Stimulated activated CD4-positive, alpha-beta T cell treated with anti-CD3 and anti-CD28 coated beads, Interleukin-1b, Interleukin-23, amount 100 ng/mL, for 1 hour (primary cell): ENCODE measurements around the gene TBC1D16.

Experiments
- DNase-seq, 2 donors: peaks; one replicate each; pipeline ENCODE4 v3.0.0-alpha.2; 2020; ENCODE audit warnings: low read depth in 2 of 2

Gene TBC1D16

GRCh38 chr17:79952265-79952877 is 83.3 kb downstream of the TBC1D16 start:
- DNase-seq = no peak

- DNase-seq = no peak
These were observed 84.1 kb downstream of the TBC1D16 start for GRCh38 chr17:79951361-79952264.

DNA sequence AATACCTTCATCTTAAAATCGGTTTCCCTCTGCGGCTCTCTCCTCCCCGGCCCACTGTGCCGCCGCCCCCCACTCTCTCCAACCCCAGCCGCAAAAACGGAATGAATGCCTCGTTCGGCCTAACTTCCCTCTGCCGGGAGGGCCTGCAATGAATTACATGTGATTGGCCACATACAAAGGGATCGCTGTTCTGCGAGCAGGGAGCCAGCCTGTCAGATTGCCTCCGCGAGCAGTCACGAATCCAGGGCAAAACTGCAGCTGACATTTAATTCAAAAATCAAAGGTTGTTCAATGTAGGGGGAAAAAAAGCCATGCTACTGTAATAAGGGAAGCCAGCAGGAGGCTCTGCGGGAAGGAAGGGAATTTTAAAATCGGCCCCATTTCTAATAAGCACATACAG is 84.9 kb downstream of the TBC1D16 start:
- DNase-seq = no peak

GRCh38 chr17:79950306-79950705 is 85.4 kb downstream of the TBC1D16 start:
- DNase-seq = no peak

DNA sequence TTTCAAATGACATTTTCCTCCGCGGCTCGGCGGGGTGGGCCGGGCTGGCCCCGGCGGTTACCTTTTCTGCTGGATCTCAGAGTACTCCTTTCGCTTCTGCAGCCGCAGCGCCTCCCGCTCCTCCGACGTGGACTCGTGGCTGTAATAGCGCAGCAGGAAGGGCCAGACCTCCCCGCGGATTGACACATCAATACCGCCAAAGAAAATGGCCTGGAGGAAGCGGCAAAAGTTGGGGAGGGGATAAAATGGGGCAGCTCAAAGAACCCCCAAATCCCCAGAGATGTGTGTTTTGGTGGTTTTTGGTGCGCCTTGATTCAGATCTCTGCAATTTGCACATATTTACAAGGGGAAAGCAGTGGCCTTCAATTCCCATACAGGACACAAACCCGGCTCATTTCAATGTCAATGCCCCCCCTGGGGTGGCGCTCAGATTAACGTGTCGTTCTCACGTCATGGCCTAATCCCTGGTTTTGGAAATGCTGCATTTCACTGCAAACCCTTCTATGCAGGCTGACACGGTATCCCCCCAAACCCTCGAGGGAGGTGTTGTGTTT is 85.9 kb downstream of the TBC1D16 start:
- no peak for DNase-seq

DNA sequence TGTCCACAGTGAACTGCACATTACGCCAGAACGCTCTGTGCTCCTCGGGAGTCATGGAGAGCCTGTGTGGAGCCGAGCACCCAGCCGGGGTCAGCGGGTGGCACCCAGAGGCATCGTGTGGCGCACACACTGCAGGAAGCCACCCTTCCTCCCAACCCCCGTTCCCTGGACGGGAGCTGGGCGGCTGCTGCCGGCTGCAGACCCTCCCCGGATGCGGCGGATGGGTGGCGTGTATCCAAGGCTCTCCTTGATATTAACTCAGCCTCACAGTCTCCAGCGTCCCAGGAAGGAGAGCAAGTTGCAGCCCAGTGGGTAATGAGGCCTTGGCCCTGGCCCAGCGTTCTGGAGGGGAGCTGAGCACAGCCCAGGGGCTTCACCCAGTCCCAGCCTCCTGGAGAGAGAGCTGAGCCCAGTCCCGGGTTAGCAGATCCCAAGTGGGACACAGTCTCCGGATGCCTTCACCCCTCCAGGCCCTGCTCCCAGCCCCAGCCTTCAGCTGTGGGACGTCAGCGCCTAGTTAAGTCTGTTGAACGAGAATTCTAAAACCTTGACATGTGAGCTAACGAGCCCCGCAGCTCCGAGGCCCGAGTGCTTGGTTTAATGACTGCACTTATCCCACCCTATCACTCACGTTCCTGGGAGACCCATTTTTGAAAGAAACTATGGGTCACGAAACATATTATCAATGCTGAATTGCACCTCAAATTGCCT is 86.6 kb downstream of the TBC1D16 start:
- DNase-seq = no peak

DNA sequence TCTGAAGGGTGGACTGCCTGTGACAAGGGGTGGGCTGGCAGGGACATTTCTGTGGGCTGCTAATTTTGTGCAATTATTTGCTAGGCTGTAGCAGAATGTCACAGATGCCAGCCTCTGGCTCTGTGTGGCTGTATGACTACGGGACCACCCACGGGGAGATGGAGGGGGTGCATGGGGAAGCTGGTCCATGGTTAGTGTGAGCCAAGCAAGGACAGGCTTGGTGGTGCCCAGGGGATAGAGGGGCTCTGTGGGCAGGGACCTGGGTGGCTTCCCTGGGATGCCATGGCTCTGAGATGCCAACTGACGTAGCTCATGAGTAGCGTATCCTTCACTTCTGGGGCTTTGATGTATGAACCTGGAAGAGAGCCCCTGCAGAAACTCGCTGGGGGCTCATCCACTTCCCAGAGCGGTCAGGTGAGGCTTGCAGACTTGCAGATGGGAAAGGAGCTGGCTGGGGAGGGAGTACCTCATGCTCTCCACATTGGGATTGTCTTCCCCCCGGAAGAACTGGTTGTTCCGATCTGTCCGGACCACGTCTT is 87.2 kb downstream of the TBC1D16 start:
- DNase-seq = no peak

DNA sequence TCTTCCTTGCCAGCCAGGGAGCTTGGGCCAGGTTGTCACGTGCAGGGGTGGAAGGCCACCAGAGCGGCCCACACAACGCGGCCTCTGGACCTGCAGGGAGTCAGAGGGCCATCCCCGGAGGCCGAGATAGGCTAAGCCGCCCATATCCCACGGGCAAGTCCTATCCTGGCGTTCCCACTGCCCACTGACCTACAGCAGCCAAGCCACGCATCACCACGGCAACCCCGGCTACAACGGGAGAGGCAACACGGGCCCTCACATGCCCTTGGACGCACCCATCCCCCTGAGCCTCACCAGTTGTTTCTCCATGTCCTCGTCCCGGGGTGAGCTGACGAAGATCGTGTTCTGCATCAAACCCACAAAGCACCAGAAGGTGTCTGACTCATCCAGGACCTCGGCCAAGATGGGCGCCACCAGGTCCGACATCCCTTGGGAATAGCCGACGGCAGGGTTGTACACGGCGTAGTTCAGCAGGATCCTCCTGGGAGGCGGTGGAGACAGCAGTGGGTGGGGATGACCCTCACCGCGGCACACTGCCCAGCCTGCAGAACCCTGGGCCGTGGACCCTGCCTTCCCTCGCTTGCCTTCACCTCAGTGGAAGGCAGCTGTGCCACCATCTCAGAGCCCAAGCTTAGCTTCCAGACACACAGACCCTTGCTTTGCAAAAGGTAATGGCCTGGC is 88.2 kb downstream of the TBC1D16 start:
- DNase-seq = no peak

- no peak for DNase-seq
These were observed 89.1 kb downstream of the TBC1D16 start for GRCh38 chr17:79946352-79947231.

- no peak for DNase-seq
These were observed 89.9 kb downstream of the TBC1D16 start for GRCh38 chr17:79945591-79946255.

GRCh38 chr17:79944821-79945391 is 90.8 kb downstream of the TBC1D16 start:
- DNase-seq = no peak

DNA sequence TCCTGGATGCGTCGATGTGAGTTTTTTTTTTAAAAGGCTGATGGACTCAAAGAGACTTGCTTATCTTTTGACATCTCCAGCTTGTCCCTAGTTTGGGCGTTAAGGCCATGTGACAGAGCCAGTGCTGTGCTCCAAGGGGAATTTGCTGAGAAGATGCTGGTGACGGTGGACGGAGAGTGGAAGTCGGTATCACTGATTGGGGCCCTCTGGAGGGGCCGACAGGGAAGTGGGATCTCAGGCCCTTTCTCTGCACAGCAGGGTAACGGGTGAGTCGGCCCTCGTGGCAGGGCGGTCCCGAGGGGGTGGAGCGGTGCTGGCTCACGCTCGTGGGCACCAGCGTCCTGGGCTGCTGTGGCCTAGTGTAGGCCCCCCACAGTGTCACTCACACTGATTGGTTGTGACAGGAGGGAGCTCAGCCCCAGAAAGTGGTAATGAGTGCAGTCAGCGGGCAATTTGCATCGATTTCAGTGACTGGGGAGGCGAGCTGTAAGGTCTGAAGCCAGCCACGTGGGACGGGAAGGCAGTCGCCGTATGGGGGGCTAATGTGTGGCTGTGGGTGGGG is 91.3 kb downstream of the TBC1D16 start:
- no peak for DNase-seq

DNA sequence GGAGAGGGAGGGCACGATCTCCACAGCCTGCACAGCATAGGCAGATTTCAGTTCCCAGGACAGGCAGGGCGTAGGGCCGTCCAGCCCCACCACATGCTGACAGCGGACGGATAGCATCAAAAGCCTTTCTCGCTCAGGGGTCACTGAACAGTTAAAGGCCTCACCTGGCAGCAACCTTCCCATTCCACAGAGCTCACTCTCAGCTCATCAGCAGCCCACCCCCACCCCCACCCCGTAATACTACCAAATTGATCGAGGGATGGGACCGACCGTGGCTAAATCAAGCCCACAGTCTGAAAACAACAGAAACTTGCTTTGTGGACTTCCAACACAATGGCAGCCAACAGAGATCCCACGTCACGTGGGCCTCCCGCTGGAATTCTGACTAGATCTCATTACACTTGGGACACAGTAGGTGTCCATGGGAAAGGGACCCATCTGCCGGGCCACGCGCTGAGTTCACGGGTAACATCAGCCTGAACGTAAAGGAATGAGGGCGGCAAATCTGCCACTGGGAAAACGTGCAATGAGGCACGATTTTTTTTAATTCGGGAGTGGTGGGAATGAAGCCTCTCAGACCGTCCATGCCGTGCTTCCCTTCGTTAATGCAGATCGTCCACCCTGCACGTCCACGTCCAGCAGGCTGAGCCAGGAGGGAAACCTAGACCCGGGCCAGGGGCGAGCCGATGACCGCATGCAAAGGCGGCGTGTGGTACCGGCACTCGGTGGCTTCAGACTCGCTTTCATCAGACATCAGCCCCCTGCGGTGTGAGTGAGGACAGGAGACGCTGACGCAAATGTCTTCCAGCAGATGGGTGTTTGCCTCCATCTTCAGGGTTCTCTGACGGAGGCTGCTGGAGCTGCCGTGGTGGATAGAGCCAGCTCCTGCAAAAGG is 92.1 kb downstream of the TBC1D16 start:
- DNase-seq = no peak

DNA sequence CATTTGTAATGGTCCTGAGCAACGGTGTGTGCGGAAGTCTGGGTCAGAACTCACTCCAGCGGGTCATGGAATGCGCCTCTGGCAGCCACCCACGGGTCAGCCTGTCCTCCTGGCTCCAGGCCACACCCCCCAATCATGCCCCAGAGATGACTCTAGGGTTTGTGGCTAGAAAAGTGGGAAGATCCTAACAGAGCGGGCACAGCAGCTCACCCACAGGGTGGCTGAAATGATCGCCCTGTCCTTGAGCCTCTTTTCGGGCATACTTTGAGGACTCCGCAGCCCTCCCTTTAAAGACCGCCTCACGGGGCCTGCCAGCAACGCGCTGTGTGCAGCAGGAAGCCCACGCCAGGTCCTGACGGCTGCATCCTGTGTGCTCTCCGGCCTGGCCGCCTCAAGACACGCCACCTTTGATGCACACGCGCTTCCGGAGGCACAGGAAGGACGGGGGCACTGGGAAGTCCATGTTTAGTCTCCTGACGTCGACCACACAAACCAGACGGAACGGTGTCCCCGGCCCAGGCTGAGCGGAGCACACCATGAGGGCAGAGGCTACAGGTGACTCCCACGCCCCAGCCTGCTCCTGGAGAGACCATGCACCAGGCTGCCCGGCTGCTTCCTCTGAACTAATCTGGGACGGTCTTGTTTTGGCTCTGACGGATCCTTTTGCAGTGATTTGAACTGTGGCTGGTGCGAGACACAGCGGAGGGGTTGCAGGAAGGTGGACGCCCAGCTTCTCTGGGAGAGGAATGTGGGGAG is 92.9 kb downstream of the TBC1D16 start:
- no peak for DNase-seq

- DNase-seq = no peak
These were observed 93.7 kb downstream of the TBC1D16 start for GRCh38 chr17:79942011-79942405.

DNA sequence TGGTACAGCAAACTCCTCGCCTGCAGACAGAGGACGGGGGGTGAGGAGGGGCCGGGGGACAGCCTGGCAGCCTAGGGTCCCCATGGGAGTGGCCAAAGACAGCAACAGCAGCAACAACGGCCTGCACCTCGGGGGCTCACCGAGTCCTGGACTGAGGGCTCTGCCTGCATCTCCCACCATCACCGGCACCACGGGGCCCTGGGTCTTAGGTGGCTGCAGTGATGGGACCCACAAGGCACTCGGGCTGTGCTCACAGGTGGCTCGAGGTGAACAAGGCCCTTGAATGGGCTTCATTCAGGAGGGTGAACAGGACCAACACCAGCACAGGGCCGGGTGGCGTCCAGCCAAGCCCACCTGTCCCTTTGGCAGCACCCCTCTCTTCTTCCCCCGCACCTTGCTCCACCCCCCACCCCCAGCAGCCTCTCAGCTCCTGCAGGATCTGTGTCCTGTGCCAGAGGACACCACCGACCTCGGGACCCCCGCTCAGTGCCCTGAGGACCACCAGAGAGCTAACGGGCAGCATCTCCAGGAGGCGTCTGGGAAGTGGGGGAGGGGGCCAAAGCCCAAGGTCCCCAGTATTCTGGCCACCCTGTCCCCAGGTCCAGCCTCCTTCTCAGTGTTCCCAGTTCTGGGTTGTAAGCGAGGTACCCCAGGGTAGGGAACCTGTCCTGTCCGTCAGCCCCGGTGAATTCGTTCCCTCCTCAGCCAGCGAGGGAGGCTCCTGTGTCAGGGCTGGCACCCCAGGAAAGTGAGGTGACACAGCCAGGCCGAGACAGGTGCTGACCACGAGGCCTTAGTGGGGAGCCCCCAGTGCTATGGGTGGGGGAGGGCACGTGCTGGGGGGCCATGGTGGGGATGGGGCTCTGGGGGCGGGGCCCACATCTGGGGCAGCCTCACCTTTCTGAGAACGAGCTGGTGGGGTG is 94.3 kb downstream of the TBC1D16 start:
- no peak for DNase-seq
